H9 (cell line): Measurements from ENCODE around the gene DLST. TPM values are rescaled to one million over a fixed set of nuclear protein-coding genes. Genes with fewer than 3 reads are reported as not detected.

Source experiments
- DNase-seq: peaks from one replicate; pipeline ENCODE4 v3.0.0-alpha.2; 2017
- H2AFZ ChIP-seq: one replicate; pipeline ENCODE4 v1.6.1; 2013; ENCODE audit warnings: mild to moderate bottlenecking, low read length, control low read depth, moderate library complexity
- H2AK5ac ChIP-seq: 2 replicates; pipeline ENCODE4 v1.6.1; 2013; ENCODE audit warnings: low read length, control low read depth, mixed read lengths; ENCODE audit not compliant: insufficient read length
- H2BK120ac ChIP-seq: one replicate; pipeline ENCODE4 v1.6.1; 2013; ENCODE audit warnings: low read depth, mild to moderate bottlenecking, low read length, control low read depth, inconsistent platforms; ENCODE audit not compliant: poor library complexity, severe bottlenecking
- H2BK12ac ChIP-seq: 2 replicates; pipeline ENCODE4 v1.6.1; 2013; ENCODE audit warnings: low read length, control low read depth, mixed read lengths, low read depth; ENCODE audit not compliant: insufficient read length
- H2BK15ac ChIP-seq: 2 replicates; pipeline ENCODE4 v1.6.1; 2013; ENCODE audit warnings: low read depth, low read length, control low read depth
- H2BK20ac ChIP-seq: one replicate; pipeline ENCODE4 v1.6.1; 2013; ENCODE audit warnings: low read depth, mild to moderate bottlenecking, low read length, control low read depth, inconsistent platforms; ENCODE audit not compliant: poor library complexity, severe bottlenecking
- H2BK5ac ChIP-seq: 2 replicates; pipeline ENCODE4 v1.6.1; 2013; ENCODE audit warnings: low read length, control low read depth, mixed read lengths; ENCODE audit not compliant: insufficient read length
- H3K14ac ChIP-seq: 2 replicates; pipeline ENCODE4 v1.6.1; 2013; ENCODE audit warnings: low read length, control low read depth; ENCODE audit not compliant: insufficient read depth
- H3K18ac ChIP-seq: 2 replicates; pipeline ENCODE4 v1.6.1; 2013; ENCODE audit warnings: low read depth, mild to moderate bottlenecking, mixed read lengths, low read length, control low read depth; ENCODE audit not compliant: insufficient read length
- H3K23ac ChIP-seq: 2 replicates; pipeline ENCODE4 v1.6.1; 2013; ENCODE audit warnings: low read length, control low read depth, mixed read lengths, low read depth; ENCODE audit not compliant: insufficient read length
- H3K23me2 ChIP-seq: 2 replicates; pipeline ENCODE4 v1.6.1; 2013; ENCODE audit warnings: low read depth, mild to moderate bottlenecking, mixed read lengths, low read length, control low read depth; ENCODE audit not compliant: insufficient read length, poor library complexity, severe bottlenecking
- H3K27ac ChIP-seq: 2 replicates; pipeline ENCODE4 v1.5.1; 2013; ENCODE audit warnings: low read length, control low read depth, mixed read lengths, low read depth; ENCODE audit not compliant: insufficient read length
- H3K27me3 ChIP-seq: 2 replicates; pipeline ENCODE4 v1.6.1; 2013; ENCODE audit warnings: low read length, control low read depth, inconsistent platforms; ENCODE audit not compliant: insufficient read depth
- H3K4ac ChIP-seq: 2 replicates; pipeline ENCODE4 v1.6.1; 2013; ENCODE audit warnings: low read depth, mild to moderate bottlenecking, control low read depth, inconsistent platforms, low read length, moderate library complexity
- H3K4me1 ChIP-seq: 2 replicates; pipeline ENCODE4 v1.6.1; 2013; ENCODE audit warnings: low read length, control low read depth, inconsistent platforms; ENCODE audit not compliant: insufficient read depth
- H3K4me2 ChIP-seq: 2 replicates; pipeline ENCODE4 v1.6.1; 2013; ENCODE audit warnings: low read length, control low read depth, mixed read lengths; ENCODE audit not compliant: insufficient read length, insufficient read depth
- H3K56ac ChIP-seq: 2 replicates; pipeline ENCODE4 v1.6.1; 2013; ENCODE audit warnings: low read depth, mild to moderate bottlenecking, mixed read lengths, low read length, control low read depth; ENCODE audit not compliant: insufficient read length
- H3K79me1 ChIP-seq: 2 replicates; pipeline ENCODE4 v1.6.1; 2013; ENCODE audit warnings: low read depth, mild to moderate bottlenecking, moderate library complexity, low read length, control low read depth, inconsistent platforms; ENCODE audit not compliant: insufficient read depth, poor library complexity, severe bottlenecking
- H3K79me2 ChIP-seq: 2 replicates; pipeline ENCODE4 v1.6.1; 2013; ENCODE audit warnings: low read length, control low read depth, inconsistent platforms; ENCODE audit not compliant: insufficient read depth
- H3K9ac ChIP-seq: 2 replicates; pipeline ENCODE4 v1.6.1; 2013; ENCODE audit warnings: low read length, control low read depth, mixed read lengths; ENCODE audit not compliant: insufficient read length; ENCODE audit errors: extremely low read depth
- H3K9me3 ChIP-seq: one replicate; pipeline ENCODE4 v1.6.1; 2013; ENCODE audit warnings: low read depth, low read length, inconsistent platforms; ENCODE audit not compliant: control insufficient read depth
- H3T11ph ChIP-seq: one replicate; pipeline ENCODE4 v1.6.1; 2013; ENCODE audit warnings: mild to moderate bottlenecking, low read length, control low read depth, inconsistent platforms
- H4K20me1 ChIP-seq: one replicate; pipeline ENCODE4 v1.6.1; 2013; ENCODE audit not compliant: control insufficient read depth, insufficient read length, insufficient read depth
- H4K5ac ChIP-seq: 2 replicates; pipeline ENCODE4 v1.6.1; 2013; ENCODE audit warnings: low read depth, mild to moderate bottlenecking, mixed read lengths, low read length, control low read depth; ENCODE audit not compliant: insufficient read length
- H4K8ac ChIP-seq: replicated peaks from 2 replicates; pipeline ENCODE4 v1.6.1; 2013; ENCODE audit warnings: low read length, control low read depth, mixed read lengths, low read depth; ENCODE audit not compliant: insufficient read length
- H4K91ac ChIP-seq: 2 replicates; pipeline ENCODE4 v1.6.1; 2013; ENCODE audit warnings: low read depth, mild to moderate bottlenecking, moderate library complexity, mixed read lengths, low read length, control low read depth; ENCODE audit not compliant: insufficient read length
- H3K27ac Mint-ChIP-seq, 3 experiments: 2 replicates in 2 of 3; 3 replicates in 1 of 3; pipeline ENCODE4 v1.8.0; 2020 to 2021; ENCODE audit warnings: mixed read lengths in 3 of 3, mild to moderate bottlenecking in 1 of 3, moderate library complexity in 1 of 3
- H3K27me3 Mint-ChIP-seq: 2 replicates; pipeline ENCODE4 v1.8.0; 2021; ENCODE audit warnings: low read depth, mild to moderate bottlenecking, moderate library complexity, mixed read lengths
- H3K36me3 Mint-ChIP-seq, 3 experiments: 2 replicates in 2 of 3; 3 replicates in 1 of 3; pipeline ENCODE4 v1.8.0; 2020 to 2021; ENCODE audit warnings: low read depth in 3 of 3, mixed read lengths in 3 of 3; ENCODE audit not compliant: insufficient read depth in 1 of 3
- H3K4me1 Mint-ChIP-seq, 2 experiments: 2 replicates each; pipeline ENCODE4 v1.8.0; 2020; ENCODE audit warnings: mixed read lengths in 2 of 2
- H3K4me3 Mint-ChIP-seq, 2 experiments: 2 replicates in 1 of 2; 3 replicates in 1 of 2; pipeline ENCODE4 v1.8.0; 2020 to 2021; ENCODE audit warnings: mild to moderate bottlenecking in 2 of 2, mixed read lengths in 2 of 2, moderate library complexity in 1 of 2
- H3K9me3 Mint-ChIP-seq, 2 experiments: 2 replicates in 1 of 2; 3 replicates in 1 of 2; pipeline ENCODE4 v1.8.0; 2020; ENCODE audit warnings: mild to moderate bottlenecking in 2 of 2, mixed read lengths in 2 of 2, moderate library complexity in 1 of 2
- WGBS: extraction: QIAGEN DNeasy Blood & Tissue Kit; methylation state at CpG from one replicate; pipeline ENCODE4 v1.1.7; 2013; ENCODE audit warnings: missing lambda C conversion rate, low lambda C conversion rate, mixed read lengths; ENCODE audit not compliant: insufficient read length; ENCODE audit errors: extremely low coverage; 5-methylcytosine and 5-hydroxymethylcytosine counted together
- total RNA-seq: library from RNA; stranded (reverse); gene quantifications from 2 replicates; pipeline ENCODE4 v1.2.1, GENCODE V29; 2021
- TF ChIP-seq, protein P1 (sequence below): fragments of 200-600 bp; sonication (generic); conservative IDR thresholded peaks from 3 replicates; pipeline ENCODE4 v1.8.0; 2021; ENCODE audit warnings: antibody characterized with exemption, mild to moderate bottlenecking

DLST gene
- total RNA-seq, 1 experiment from 2014 or later, result 116 TPM

DNA sequence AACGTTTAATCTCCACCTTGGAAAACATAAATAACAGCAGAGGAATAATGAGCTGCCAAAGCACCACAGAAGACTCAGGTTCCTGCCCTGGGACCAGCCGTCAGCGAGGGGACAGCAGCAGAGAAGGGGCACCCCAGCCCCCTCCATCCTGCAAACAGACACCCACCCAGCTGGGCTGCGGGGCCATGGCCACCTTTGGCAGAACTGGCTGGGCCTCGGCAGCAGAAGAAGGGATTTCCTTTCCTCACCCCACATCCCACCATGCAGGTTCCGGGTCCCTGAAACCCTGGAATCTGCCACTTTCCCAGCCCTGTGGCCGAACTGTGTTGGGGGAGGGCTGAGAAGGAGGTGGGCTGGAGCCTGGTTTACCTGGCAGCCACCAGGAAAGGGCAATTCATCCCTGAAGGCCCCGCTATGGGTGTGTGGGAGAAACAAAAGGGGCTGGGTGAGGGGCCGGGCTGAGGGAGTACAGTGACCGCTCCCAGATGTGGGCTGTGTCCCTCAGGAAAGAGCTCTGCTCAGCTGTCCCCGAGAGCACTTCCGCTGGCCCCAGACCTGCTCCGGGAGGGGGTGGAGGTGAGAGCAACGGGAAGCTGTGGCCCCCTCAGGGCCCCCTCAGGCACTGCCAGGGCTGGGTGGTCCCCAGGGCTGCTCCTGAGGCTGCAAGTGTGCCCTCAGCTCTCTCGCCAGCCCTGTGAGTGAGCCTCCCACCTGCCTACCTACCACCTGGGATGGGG lies 69.9 kb downstream of the DLST start:
- DNase-seq, result no peak
- Histone ChIP-seq H3K23ac (no peak overlapping the region), H3K4me2 (no peak overlapping the region), H3K56ac (no peak overlapping the region), H3K23me2 (no peaks in the 10 kb centered on the region), H2BK120ac (no peak overlapping the region), H4K91ac (no peak overlapping the region), H4K5ac (no peak overlapping the region), H3T11ph (no peak overlapping the region), H3K79me1 (no peaks in the 10 kb centered on the region), H3K14ac (no peak overlapping the region; the same call in 1 of the 2 replicates), H2AFZ (no peak overlapping the region), H2BK15ac (no peak overlapping the region), H3K18ac (no peak overlapping the region), H3K9ac (no peak overlapping the region), H2BK12ac (no peak overlapping the region), H3K9me3 (no peaks in the 10 kb centered on the region), H3K27ac (no peak overlapping the region), H4K20me1 (peaks cover 5% of the 10 kb centered on the region), H2BK20ac (no peak overlapping the region), H4K8ac (no peak overlapping the region), H3K27me3 (no peaks in the 10 kb centered on the region; the same call in 1 of the 2 replicates), H3K4ac (no peak overlapping the region), H2BK5ac (no peak overlapping the region), H2AK5ac (no peak overlapping the region), H3K4me1 (no peaks in the 10 kb centered on the region; the same call in 1 of the 2 replicates), H3K79me2 (no peaks in the 10 kb centered on the region)
- Mint-ChIP-seq H3K4me1 (peaks cover 10 to 15% of the 10 kb centered on the region in 2 experiments), H3K4me3 (no peak overlapping the region), H3K9me3 (no peaks in the 10 kb centered on the region), H3K36me3 (no peaks in the 10 kb centered on the region), H3K27me3 (peaks cover 11% of the 10 kb centered on the region), H3K27ac (no peak overlapping the region; a peak in 2 of 7 replicates)
- WGBS, result no CpG with 5 or more reads among the region's 15 CpGs
- TF ChIP-seq, protein P1, sequence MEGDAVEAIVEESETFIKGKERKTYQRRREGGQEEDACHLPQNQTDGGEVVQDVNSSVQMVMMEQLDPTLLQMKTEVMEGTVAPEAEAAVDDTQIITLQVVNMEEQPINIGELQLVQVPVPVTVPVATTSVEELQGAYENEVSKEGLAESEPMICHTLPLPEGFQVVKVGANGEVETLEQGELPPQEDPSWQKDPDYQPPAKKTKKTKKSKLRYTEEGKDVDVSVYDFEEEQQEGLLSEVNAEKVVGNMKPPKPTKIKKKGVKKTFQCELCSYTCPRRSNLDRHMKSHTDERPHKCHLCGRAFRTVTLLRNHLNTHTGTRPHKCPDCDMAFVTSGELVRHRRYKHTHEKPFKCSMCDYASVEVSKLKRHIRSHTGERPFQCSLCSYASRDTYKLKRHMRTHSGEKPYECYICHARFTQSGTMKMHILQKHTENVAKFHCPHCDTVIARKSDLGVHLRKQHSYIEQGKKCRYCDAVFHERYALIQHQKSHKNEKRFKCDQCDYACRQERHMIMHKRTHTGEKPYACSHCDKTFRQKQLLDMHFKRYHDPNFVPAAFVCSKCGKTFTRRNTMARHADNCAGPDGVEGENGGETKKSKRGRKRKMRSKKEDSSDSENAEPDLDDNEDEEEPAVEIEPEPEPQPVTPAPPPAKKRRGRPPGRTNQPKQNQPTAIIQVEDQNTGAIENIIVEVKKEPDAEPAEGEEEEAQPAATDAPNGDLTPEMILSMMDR, result no peak
